Progenitor cell of endocrine pancreas (in vitro differentiated cells): ENCODE data around the gene SPTBN1. TPM values are rescaled to one million over a fixed set of nuclear protein-coding genes. Genes with fewer than 3 reads are reported as not detected.
A peak's percentile ranks its signal among the peaks of the same experiment; 100 is the strongest.

Experiments
- DNase-seq: peaks from one replicate; pipeline ENCODE4 v3.0.0; 2021; ENCODE audit warnings: low spot score; ENCODE audit not compliant: unreplicated experiment
- H3K27ac Mint-ChIP-seq: 2 replicates; pipeline ENCODE4 v1.8.0; 2021; ENCODE audit warnings: mild to moderate bottlenecking, moderate library complexity, mixed read lengths
- H3K27me3 Mint-ChIP-seq: 2 replicates; pipeline ENCODE4 v1.8.0; 2021; ENCODE audit warnings: mixed read lengths
- H3K36me3 Mint-ChIP-seq: 2 replicates; pipeline ENCODE4 v1.8.0; 2022; ENCODE audit warnings: mixed read lengths; ENCODE audit not compliant: insufficient read depth
- H3K4me1 Mint-ChIP-seq: 2 replicates; pipeline ENCODE4 v1.8.0; 2021; ENCODE audit warnings: low read depth, mixed read lengths
- H3K4me3 Mint-ChIP-seq: 2 replicates; pipeline ENCODE4 v1.8.0; 2021; ENCODE audit warnings: low read depth, mild to moderate bottlenecking, moderate library complexity, mixed read lengths
- H3K9me3 Mint-ChIP-seq: 2 replicates; pipeline ENCODE4 v1.8.0; 2021; ENCODE audit warnings: low read depth, mixed read lengths
- total RNA-seq: library from RNA; stranded (reverse); gene quantifications from 2 replicates; pipeline ENCODE4 v1.2.1, GENCODE V29; 2021
- TF ChIP-seq, protein P1 (sequence below): fragments of 200-600 bp; sonication (generic); IDR thresholded peaks from one replicate; pipeline ENCODE4 v1.5.0; 2021; ENCODE audit warnings: antibody characterized with exemption, mild to moderate bottlenecking; ENCODE audit not compliant: unreplicated experiment

The SPTBN1 gene
- total RNA-seq, 1 donor from 2014 or later: 287 TPM

DNA sequence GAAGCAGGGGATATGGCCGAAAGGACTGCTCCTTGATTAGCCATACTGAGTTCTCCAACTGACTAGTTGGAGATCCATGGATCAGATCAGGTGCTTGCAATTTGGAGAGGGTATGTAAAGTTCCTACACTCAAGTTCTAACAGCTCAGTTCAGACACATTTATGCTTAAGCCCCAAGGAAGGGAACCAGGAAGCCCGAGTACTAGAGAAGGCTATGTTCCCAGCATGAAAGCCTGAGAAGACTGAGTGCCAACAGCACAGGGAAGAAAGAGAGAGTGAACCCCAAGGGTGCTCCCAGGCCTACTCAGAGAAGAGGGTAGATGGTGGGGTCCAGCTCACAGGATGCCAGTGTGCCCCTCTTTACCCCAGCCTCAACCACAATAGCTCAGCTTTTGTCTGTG lies 16.1 kb upstream of the SPTBN1 start:
- TF ChIP-seq, protein P1, sequence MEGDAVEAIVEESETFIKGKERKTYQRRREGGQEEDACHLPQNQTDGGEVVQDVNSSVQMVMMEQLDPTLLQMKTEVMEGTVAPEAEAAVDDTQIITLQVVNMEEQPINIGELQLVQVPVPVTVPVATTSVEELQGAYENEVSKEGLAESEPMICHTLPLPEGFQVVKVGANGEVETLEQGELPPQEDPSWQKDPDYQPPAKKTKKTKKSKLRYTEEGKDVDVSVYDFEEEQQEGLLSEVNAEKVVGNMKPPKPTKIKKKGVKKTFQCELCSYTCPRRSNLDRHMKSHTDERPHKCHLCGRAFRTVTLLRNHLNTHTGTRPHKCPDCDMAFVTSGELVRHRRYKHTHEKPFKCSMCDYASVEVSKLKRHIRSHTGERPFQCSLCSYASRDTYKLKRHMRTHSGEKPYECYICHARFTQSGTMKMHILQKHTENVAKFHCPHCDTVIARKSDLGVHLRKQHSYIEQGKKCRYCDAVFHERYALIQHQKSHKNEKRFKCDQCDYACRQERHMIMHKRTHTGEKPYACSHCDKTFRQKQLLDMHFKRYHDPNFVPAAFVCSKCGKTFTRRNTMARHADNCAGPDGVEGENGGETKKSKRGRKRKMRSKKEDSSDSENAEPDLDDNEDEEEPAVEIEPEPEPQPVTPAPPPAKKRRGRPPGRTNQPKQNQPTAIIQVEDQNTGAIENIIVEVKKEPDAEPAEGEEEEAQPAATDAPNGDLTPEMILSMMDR: no peak
- no peak for DNase-seq
- no peak overlapping the region for H3K27ac Mint-ChIP-seq
- H3K27me3 Mint-ChIP-seq: no peaks in the 10 kb centered on the region
- no peaks in the 10 kb centered on the region for H3K36me3 Mint-ChIP-seq
- peaks cover 3% of the 10 kb centered on the region for H3K4me1 Mint-ChIP-seq
- no peak overlapping the region for H3K4me3 Mint-ChIP-seq
- H3K9me3 Mint-ChIP-seq: no peaks in the 10 kb centered on the region

DNA sequence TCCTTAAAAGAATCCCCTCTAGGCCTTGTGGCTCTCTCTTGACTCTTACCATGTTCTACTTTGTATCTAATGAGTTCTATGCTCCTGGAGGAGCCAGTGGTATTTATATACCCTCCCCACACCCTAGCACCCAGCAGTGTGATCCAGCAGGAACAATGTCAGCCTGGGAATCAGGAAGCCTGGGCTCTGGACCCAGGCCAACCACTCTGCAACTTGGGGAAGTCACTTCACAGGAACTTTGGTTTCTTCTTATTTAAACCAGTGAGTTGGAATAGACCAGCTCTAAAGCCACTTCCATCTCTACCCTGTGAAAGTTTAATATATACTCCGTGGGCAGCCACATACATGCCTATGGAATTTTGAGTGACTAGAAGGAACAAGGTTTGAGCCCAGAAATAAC lies 11.6 kb upstream of the SPTBN1 start:
- no peak overlapping the region for H3K4me3 Mint-ChIP-seq

DNA sequence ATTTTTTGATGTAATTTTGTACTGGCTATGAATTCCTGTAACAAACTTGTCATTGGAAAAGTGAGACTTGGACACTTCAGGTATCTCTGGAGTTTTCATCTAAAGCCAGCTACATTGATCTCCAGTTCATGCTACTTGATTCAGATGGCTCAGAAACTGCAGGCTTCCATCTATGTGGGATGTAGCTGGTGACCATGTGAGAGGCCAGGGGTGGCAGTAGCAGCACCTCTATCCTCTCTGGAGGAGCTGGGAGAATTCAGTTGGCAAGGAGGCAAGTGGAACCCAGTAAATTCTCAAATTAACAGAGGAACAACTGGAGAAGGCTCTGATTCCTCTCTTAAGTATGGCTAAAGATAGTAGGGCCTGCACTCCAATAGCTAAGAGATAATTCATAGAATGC lies 10.0 kb upstream of the SPTBN1 start:
- no peak overlapping the region for H3K27ac Mint-ChIP-seq
- no peaks in the 10 kb centered on the region for H3K9me3 Mint-ChIP-seq
- no peak overlapping the region for H3K4me3 Mint-ChIP-seq
- H3K27me3 Mint-ChIP-seq: no peaks in the 10 kb centered on the region
- TF ChIP-seq, protein P1: no peak
- no peaks in the 10 kb centered on the region for H3K36me3 Mint-ChIP-seq
- no peak for DNase-seq
- H3K4me1 Mint-ChIP-seq: no peaks in the 10 kb centered on the region

More for the DNA sequence above, 11.6 kb upstream of the SPTBN1 start:
- DNase-seq: no peak
- H3K4me1 Mint-ChIP-seq: peaks cover 3% of the 10 kb centered on the region
- H3K27me3 Mint-ChIP-seq: no peaks in the 10 kb centered on the region
- no peaks in the 10 kb centered on the region for H3K36me3 Mint-ChIP-seq
- TF ChIP-seq, protein P1: no peak
- no peak overlapping the region for H3K27ac Mint-ChIP-seq
- H3K9me3 Mint-ChIP-seq: no peaks in the 10 kb centered on the region

DNA sequence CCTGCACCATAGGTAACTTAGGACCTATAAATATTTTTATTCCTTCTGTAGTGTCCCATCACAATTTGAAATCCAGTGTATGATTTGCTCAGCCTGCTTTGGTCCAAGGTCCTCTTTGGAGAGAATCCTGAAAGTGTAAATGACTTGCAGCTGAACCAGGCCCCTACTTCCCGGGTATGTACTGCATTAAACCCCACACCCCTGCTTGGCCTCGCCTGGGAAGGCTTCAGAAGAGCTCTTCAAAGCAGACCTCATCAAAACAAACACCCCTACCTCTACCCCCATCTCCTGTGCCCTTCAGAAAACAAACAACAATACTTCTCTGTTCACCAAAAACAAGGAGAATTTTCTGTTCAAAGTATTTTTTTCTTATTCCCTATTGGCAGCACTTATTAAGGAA lies 9.5 kb upstream of the SPTBN1 start:
- Mint-ChIP-seq H3K27me3 (no peaks in the 10 kb centered on the region), H3K4me3 (no peak overlapping the region), H3K4me1 (no peaks in the 10 kb centered on the region)

DNA sequence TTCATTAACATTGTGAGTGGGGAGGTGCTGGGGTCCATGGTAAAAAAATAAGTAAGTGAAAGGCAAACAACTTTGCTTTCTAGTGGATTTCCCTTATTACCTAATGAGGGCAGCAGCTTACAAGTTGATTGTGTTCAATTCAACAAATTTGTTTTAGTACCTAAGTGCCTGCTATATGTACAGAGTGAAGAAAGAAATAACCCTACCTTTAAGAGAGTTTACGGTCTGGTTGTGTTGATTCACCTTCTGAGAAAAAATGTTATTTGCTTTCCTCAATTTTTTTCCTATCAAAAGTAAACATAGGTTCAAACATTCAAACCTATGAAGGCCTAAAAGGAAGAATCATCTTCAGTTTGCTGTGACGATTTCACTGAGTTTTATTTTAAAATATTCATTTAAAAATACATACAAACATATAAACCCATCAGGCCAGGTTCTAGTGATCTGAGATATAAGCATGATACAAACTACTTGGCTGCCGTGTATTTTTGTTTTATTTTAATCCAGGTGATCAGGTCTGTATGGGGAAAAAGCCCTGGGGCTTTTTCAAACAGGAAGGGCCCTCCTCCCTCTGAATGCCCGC lies 1.5 kb upstream of the SPTBN1 start:
- Mint-ChIP-seq H3K4me3 (peak overlapping the region; percentile 72), H3K27ac (peak overlapping the region; percentile 94), H3K27me3 (peaks cover 22% of the 10 kb centered on the region), H3K4me1 (peaks cover 18% of the 10 kb centered on the region), H3K9me3 (no peaks in the 10 kb centered on the region), H3K36me3 (no peaks in the 10 kb centered on the region)
- no peak for DNase-seq
- TF ChIP-seq, protein P1: no peak

More for the DNA sequence above, 9.5 kb upstream of the SPTBN1 start:
- H3K27ac Mint-ChIP-seq: no peak overlapping the region
- H3K36me3 Mint-ChIP-seq: no peaks in the 10 kb centered on the region
- no peak for DNase-seq
- H3K9me3 Mint-ChIP-seq: no peaks in the 10 kb centered on the region
- TF ChIP-seq, protein P1: no peak
